H1 (cell line): ENCODE measurements around the gene OSBPL6. TPM values are rescaled to one million over a fixed set of nuclear protein-coding genes. Genes with fewer than 3 reads are reported as not detected.

Experiments
- CTCF ChIA-PET: fragments of 300-600 bp; sonication (Branson Sonifier 250); formaldehyde crosslinking; loops from one replicate; lab custom pipeline; 2021; ENCODE audit not compliant: partially characterized antibody; lab: Charles Lee
- POLR2A ChIA-PET: fragments of 300-600 bp; sonication (Branson Sonifier 250); formaldehyde crosslinking; loops from one replicate; lab custom pipeline; 2021; ENCODE audit warnings: inconsistent platforms; ENCODE audit not compliant: partially characterized antibody; lab: Charles Lee
- DNase-seq, 2 experiments: peaks; one replicate each; pipeline versions ENCODE4 v3.0.0 to v3.0.0-alpha.2; 2010 to 2022; ENCODE audit warnings: low spot score in 2 of 2, low read depth in 1 of 2, mixed read lengths in 1 of 2
- FAIRE-seq: peaks from 2 replicates; lab custom pipeline; 2011; peaks lifted over from hg19 to GRCh38; lab: Jason Lieb, UNC
- H2AFZ ChIP-seq: 2 replicates; pipeline ENCODE4 v1.8.1; 2012; ENCODE audit warnings: low read length, inconsistent platforms
- H2AK5ac ChIP-seq: 2 replicates; pipeline ENCODE4 v1.6.1; 2013; ENCODE audit warnings: low read depth, low read length
- H2BK120ac ChIP-seq: replicated peaks from 2 replicates; pipeline ENCODE3; 2013; ENCODE audit warnings: low read depth, low read length, inconsistent platforms
- H2BK12ac ChIP-seq: 2 replicates; pipeline ENCODE4 v1.6.1; 2013; ENCODE audit warnings: low read depth, low read length
- H2BK15ac ChIP-seq: 2 replicates; pipeline ENCODE4 v1.6.1; 2013; ENCODE audit warnings: low read length
- H2BK20ac ChIP-seq: 2 replicates; pipeline ENCODE4 v1.6.1; 2013; ENCODE audit warnings: low read length
- H2BK5ac ChIP-seq: 2 replicates; pipeline ENCODE4 v1.6.1; 2013; ENCODE audit warnings: low read depth, low read length
- H3K14ac ChIP-seq: 2 replicates; pipeline ENCODE4 v1.6.1; 2013; ENCODE audit warnings: inconsistent platforms; ENCODE audit not compliant: insufficient read length
- H3K18ac ChIP-seq: 2 replicates; pipeline ENCODE4 v1.6.1; 2013; ENCODE audit warnings: low read length; ENCODE audit errors: extremely low read depth
- H3K23ac ChIP-seq: 2 replicates; pipeline ENCODE4 v1.6.1; 2013; ENCODE audit warnings: inconsistent platforms; ENCODE audit not compliant: insufficient read length
- H3K23me2 ChIP-seq: 2 replicates; pipeline ENCODE4 v1.6.1; 2013; ENCODE audit warnings: low read depth, low read length
- H3K27ac ChIP-seq: 2 replicates; pipeline ENCODE4 v1.6.1; 2011; ENCODE audit warnings: low read depth, low read length, inconsistent platforms
- H3K27me3 ChIP-seq, 4 experiments: replicated peaks in 1 of 4; 1 replicate in 1 of 4; 2 replicates in 3 of 4; pipeline versions ENCODE4 v1.6.1 to v1.8.1; 2011 to 2013; ENCODE audit warnings: low read length in 3 of 4, mild to moderate bottlenecking in 3 of 4, inconsistent platforms in 2 of 4, mixed read lengths in 2 of 4, moderate library complexity in 1 of 4; ENCODE audit not compliant: control insufficient read depth in 3 of 4, insufficient read depth in 3 of 4; ENCODE audit errors: extremely low read depth in 1 of 4
- H3K36me3 ChIP-seq, 4 experiments: 2 replicates each; pipeline versions ENCODE4 v1.6.1 to v1.8.1; 2011 to 2013; ENCODE audit warnings: mild to moderate bottlenecking in 4 of 4, low read length in 3 of 4, moderate library complexity in 2 of 4, control low read depth in 1 of 4, inconsistent platforms in 1 of 4; ENCODE audit not compliant: insufficient read depth in 4 of 4, control insufficient read depth in 2 of 4
- H3K4ac ChIP-seq: replicated peaks from 2 replicates; pipeline ENCODE3; 2013; ENCODE audit warnings: low read length, low read depth, mixed read lengths, inconsistent platforms; ENCODE audit not compliant: insufficient read length
- H3K4me1 ChIP-seq, 4 experiments: replicated peaks in 1 of 4; 1 replicate in 1 of 4; 2 replicates in 3 of 4; pipeline versions ENCODE4 v1.6.1 to v1.8.1; 2011 to 2013; ENCODE audit warnings: low read length in 3 of 4, inconsistent platforms in 2 of 4, mixed read lengths in 1 of 4; ENCODE audit not compliant: insufficient read depth in 4 of 4, control insufficient read depth in 3 of 4
- H3K4me2 ChIP-seq, 2 experiments: 2 replicates each; pipeline versions ENCODE4 v1.6.1 to v1.8.1; 2011 to 2013; ENCODE audit warnings: low read depth in 2 of 2, low read length in 2 of 2, control low read depth in 1 of 2, inconsistent platforms in 1 of 2, mild to moderate bottlenecking in 1 of 2; ENCODE audit not compliant: insufficient read depth in 1 of 2
- H3K4me3 ChIP-seq, 4 experiments: fragments of 200-600, 300-600 bp in 1 of 4; sonication (generic), shearing (Covaris generic), sonication (Bioruptor Twin) in 1 of 4; 2 replicates each; pipeline versions ENCODE4 v1.5.1 to v1.8.1; 2011 to 2016; ENCODE audit warnings: low read length in 4 of 4, low read depth in 3 of 4, control low read depth in 2 of 4, inconsistent platforms in 2 of 4, mild to moderate bottlenecking in 2 of 4, mixed read lengths in 1 of 4, moderate library complexity in 1 of 4; ENCODE audit not compliant: insufficient read depth in 2 of 4; ENCODE audit errors: extremely low read depth in 1 of 4
- H3K56ac ChIP-seq: replicated peaks from 2 replicates; pipeline ENCODE3; 2013; ENCODE audit warnings: low read depth, mild to moderate bottlenecking, mixed read lengths, low read length, inconsistent platforms; ENCODE audit not compliant: insufficient read length
- H3K79me1 ChIP-seq: 2 replicates; pipeline ENCODE4 v1.6.1; 2013; ENCODE audit warnings: low read depth, low read length, control low read depth
- H3K79me2 ChIP-seq, 2 experiments: 2 replicates each; pipeline versions ENCODE4 v1.6.1 to v1.8.1; 2012 to 2013; ENCODE audit warnings: low read length in 2 of 2, mild to moderate bottlenecking in 2 of 2, inconsistent platforms in 1 of 2; ENCODE audit not compliant: insufficient read depth in 2 of 2, control insufficient read depth in 1 of 2
- H3K9ac ChIP-seq, 4 experiments: replicated peaks in 1 of 4; 1 replicate in 1 of 4; 2 replicates in 3 of 4; pipeline versions ENCODE4 v1.6.1 to v1.8.1; 2011 to 2013; ENCODE audit warnings: low read depth in 3 of 4, low read length in 3 of 4, control low read depth in 2 of 4, mild to moderate bottlenecking in 2 of 4, moderate library complexity in 2 of 4, inconsistent platforms in 1 of 4; ENCODE audit errors: extremely low read depth in 1 of 4
- H3K9me3 ChIP-seq, 2 experiments: 2 replicates each; pipeline versions ENCODE4 v1.6.1 to v1.8.1; 2012 to 2013; ENCODE audit warnings: mild to moderate bottlenecking in 2 of 2, moderate library complexity in 2 of 2, control low read depth in 1 of 2, inconsistent platforms in 1 of 2, low read depth in 1 of 2, low read length in 1 of 2, mixed read lengths in 1 of 2; ENCODE audit not compliant: insufficient read depth in 2 of 2
- H4K20me1 ChIP-seq, 2 experiments: replicated peaks in 1 of 2; 2 replicates each; pipeline versions ENCODE3 to v1.8.1; 2011 to 2013; ENCODE audit warnings: inconsistent platforms in 2 of 2, low read length in 2 of 2, mild to moderate bottlenecking in 1 of 2; ENCODE audit not compliant: insufficient read depth in 2 of 2, control insufficient read depth in 1 of 2
- H4K5ac ChIP-seq: 2 replicates; pipeline ENCODE4 v1.6.1; 2013; ENCODE audit warnings: low read length, low read depth, mixed read lengths, inconsistent platforms; ENCODE audit not compliant: insufficient read length
- H4K8ac ChIP-seq: 2 replicates; pipeline ENCODE4 v1.8.0; 2013; ENCODE audit warnings: mild to moderate bottlenecking, moderate library complexity, low read length, inconsistent platforms; ENCODE audit not compliant: insufficient read depth; ENCODE audit errors: extremely low read depth
- H4K91ac ChIP-seq: replicated peaks from 2 replicates; pipeline ENCODE3; 2013; ENCODE audit warnings: low read length, mixed read lengths, inconsistent platforms; ENCODE audit not compliant: insufficient read length
- JUN ChIP-seq: IDR thresholded peaks from 2 replicates; pipeline ENCODE4 v1.6.1; 2011; ENCODE audit warnings: low read depth, mild to moderate bottlenecking, improper control_type of control experiment, low read length
- JUND ChIP-seq: IDR thresholded peaks from 2 replicates; pipeline ENCODE4 v1.6.1; 2011; ENCODE audit warnings: mild to moderate bottlenecking, improper control_type of control experiment, low read length
- KDM5A ChIP-seq: fragments of 200-600 bp; IDR thresholded peaks from 2 replicates; pipeline ENCODE4 v1.7.1; 2012; ENCODE audit warnings: mild to moderate bottlenecking, low read length, inconsistent platforms, mixed read lengths
- RNF2 ChIP-seq: fragments of 200-900, 300-1000 bp; sonication (generic); IDR thresholded peaks from 2 replicates; pipeline ENCODE4 v1.7.1; 2016; ENCODE audit warnings: borderline replicate concordance, low read depth, mild to moderate bottlenecking, antibody characterized with exemption, low read length; ENCODE audit not compliant: poor library complexity, severe bottlenecking; ENCODE audit errors: missing control alignments
- WGBS, 2 experiments: shearing (Covaris generic) in 1 of 2; methylation state at CpG; one replicate each; pipeline versions ENCODE4 v1.1.6 to v1.1.7; 2013 to 2015; ENCODE audit warnings: low lambda C conversion rate in 2 of 2, mixed read lengths in 2 of 2, inconsistent platforms in 1 of 2, low coverage in 1 of 2, missing lambda C conversion rate in 1 of 2; ENCODE audit not compliant: insufficient replicate concordance in 2 of 2, insufficient coverage in 1 of 2, insufficient read length in 1 of 2; ENCODE audit errors: extremely low coverage in 1 of 2, missing lambda C conversion rate in 1 of 2; 5-methylcytosine and 5-hydroxymethylcytosine counted together
- polyA plus RNA-seq, 7 experiments: library from polyadenylated mRNA; depleted of rRNA in 3 of 7; stranded (reverse) in 5 of 7; unstranded in 2 of 7; fragments of >200 nt in 5 of 7; fragments of 200-250 nt in 2 of 7; gene quantifications; 1 replicate in 5 of 7; 2 replicates in 1 of 7; 4 replicates in 1 of 7; pipeline versions ENCODE4 v1.2.1 to v1.2.3, GENCODE V29; 2011 to 2013; ENCODE audit warnings: missing spikeins in 2 of 7, mixed read lengths in 2 of 7
- total RNA-seq: library from RNA; stranded (reverse); fragmentation: NEBNext Ultra II Directional; extraction: Animal tissue kit (Norgen Biotek cat#: 25700); gene quantifications from 2 replicates; pipeline ENCODE4 v1.2.1, GENCODE V29; 2021

The OSBPL6 gene
- total and polyA plus RNA-seq, 2 of the 8 experiments (the other 6 are each of a cell fraction or from before 2014, with no cell fraction given): 1.7 to 5.6 TPM

- no peak overlapping the region for H3K56ac ChIP-seq
- ChIA-PET POLR2A (no interaction called here), CTCF (no interaction called here)
- no peaks in the 10 kb centered on the region for H3K27me3 ChIP-seq
- WGBS, 2 experiments: 74% methylated on average over 5 of the region's 5 CpGs; no CpG with 5 or more reads in 1 of the 2 experiments
- no peak overlapping the region for H4K5ac ChIP-seq
- no peak overlapping the region for H4K8ac ChIP-seq
- no peak overlapping the region for H3K4me2 ChIP-seq
- H2BK120ac ChIP-seq: no peak overlapping the region
- DNase-seq (no peak), FAIRE-seq (no peak)
- H4K20me1 ChIP-seq: no peaks in the 10 kb centered on the region
- no peak overlapping the region for H3K4me3 ChIP-seq
- H3K9ac ChIP-seq: no peak overlapping the region
- TF ChIP-seq JUN: peak; percentile 26; the same call in 1 of the 2 replicates
- TF ChIP-seq JUND: peak; percentile 94
- TF ChIP-seq RNF2: no peak
- no peak for TF ChIP-seq KDM5A
- no peak overlapping the region for H2BK15ac ChIP-seq
- H4K91ac ChIP-seq: no peak overlapping the region
- no peak overlapping the region for H3K23ac ChIP-seq
- H3K27ac ChIP-seq: no peak overlapping the region
- no peaks in the 10 kb centered on the region for H3K9me3 ChIP-seq
- H3K36me3 ChIP-seq: no peaks in the 10 kb centered on the region
- H3K14ac ChIP-seq: no peak overlapping the region
- H3K79me2 ChIP-seq: no peaks in the 10 kb centered on the region
- H3K4ac ChIP-seq: no peak overlapping the region
- H3K79me1 ChIP-seq: no peaks in the 10 kb centered on the region
- no peak overlapping the region for H2AK5ac ChIP-seq
- no peak overlapping the region for H2BK20ac ChIP-seq
- no peaks in the 10 kb centered on the region for H3K4me1 ChIP-seq
- no peak overlapping the region for H2BK12ac ChIP-seq
- no peak overlapping the region for H2AFZ ChIP-seq
- H2BK5ac ChIP-seq: no peak overlapping the region
- H3K23me2 ChIP-seq: no peaks in the 10 kb centered on the region
- H3K18ac ChIP-seq: no peak overlapping the region
Measured at GRCh38 chr2:178241844-178242551, 47.7 kb downstream of the OSBPL6 start.
